Right kidney (tissue), 1 donor: ENCODE measurements around the gene ATXN10.
"Not testable (repeated sequence)": the region's sequence is repeated elsewhere in the genome, so short reads cannot be mapped to it uniquely, and the experiment has no call there.

Experiments
- DNase-seq: peaks from one replicate; pipeline ENCODE4 v3.0.0-alpha.2; 2016

The ATXN10 gene

GRCh38 chr22:45704648-45705047 lies 33.0 kb downstream of the ATXN10 start:
- no peak for DNase-seq

GRCh38 chr22:45707605-45708004 lies 36.0 kb downstream of the ATXN10 start:
- no peak for DNase-seq

- no peak for DNase-seq
Observed at GRCh38 chr22:45708145-45708544, 36.5 kb downstream of the ATXN10 start.

- no peak for DNase-seq
Observed at GRCh38 chr22:45709060-45709739, 37.6 kb downstream of the ATXN10 start.

GRCh38 chr22:45709866-45710265 lies 38.2 kb downstream of the ATXN10 start:
- DNase-seq: no peak

- DNase-seq: no peak
Observed at GRCh38 chr22:45710469-45710868, 38.8 kb downstream of the ATXN10 start.

- DNase-seq: not testable (repeated sequence)
Observed at GRCh38 chr22:45714390-45714789, 42.8 kb downstream of the ATXN10 start.

- no peak for DNase-seq
Observed at GRCh38 chr22:45717789-45718188, 46.2 kb downstream of the ATXN10 start.

- no peak for DNase-seq
Observed at GRCh38 chr22:45718391-45718790, 46.8 kb downstream of the ATXN10 start.

GRCh38 chr22:45720839-45721378 lies 49.3 kb downstream of the ATXN10 start:
- no peak for DNase-seq

- DNase-seq: no peak
Observed at GRCh38 chr22:45722006-45722405, 50.4 kb downstream of the ATXN10 start.

- no peak for DNase-seq
Observed at GRCh38 chr22:45726081-45726480, 54.4 kb downstream of the ATXN10 start.

GRCh38 chr22:45731041-45731797 lies 59.6 kb downstream of the ATXN10 start:
- DNase-seq: no peak

GRCh38 chr22:45731798-45732495 lies 60.3 kb downstream of the ATXN10 start:
- DNase-seq: no peak

- no peak for DNase-seq
Observed at GRCh38 chr22:45735273-45735672, 63.6 kb downstream of the ATXN10 start.

- DNase-seq: no peak
Observed at GRCh38 chr22:45738206-45738605, 66.6 kb downstream of the ATXN10 start.

- DNase-seq: no peak
Observed at GRCh38 chr22:45740236-45740635, 68.6 kb downstream of the ATXN10 start.

- no peak for DNase-seq
Observed at GRCh38 chr22:45742866-45743450, 71.3 kb downstream of the ATXN10 start.

GRCh38 chr22:45743687-45744086 lies 72.1 kb downstream of the ATXN10 start:
- no peak for DNase-seq

- DNase-seq: no peak
Observed at GRCh38 chr22:45744442-45744841, 72.8 kb downstream of the ATXN10 start.

GRCh38 chr22:45750626-45751025 lies 79.0 kb downstream of the ATXN10 start:
- DNase-seq: no peak

- DNase-seq: no peak
Observed at GRCh38 chr22:45752036-45752435, 80.4 kb downstream of the ATXN10 start.

- no peak for DNase-seq
Observed at GRCh38 chr22:45754822-45755221, 83.2 kb downstream of the ATXN10 start.
